CD14-positive monocyte (primary cell): Measurements from ENCODE around the gene OSBPL10. TPM values are rescaled to one million over a fixed set of nuclear protein-coding genes. Genes with fewer than 3 reads are reported as not detected.

Experiments used
- DNase-seq, 3 donors: peaks; one replicate each; pipeline ENCODE4 v3.0.0-alpha.2; 2011 to 2022
- H2AFZ ChIP-seq: 2 replicates; pipeline ENCODE4 v1.6.0; 2012; ENCODE audit warnings: mild to moderate bottlenecking, low read depth, low read length, inconsistent platforms; ENCODE audit not compliant: insufficient read depth, poor library complexity, severe bottlenecking
- H3K27ac ChIP-seq, 2 donors: 1 replicate in 1 of 2; 2 replicates in 1 of 2; pipeline ENCODE4 v1.5.1; 2012 to 2013; ENCODE audit warnings: low read length in 2 of 2, control low read depth in 1 of 2, inconsistent platforms in 1 of 2, low read depth in 1 of 2, mild to moderate bottlenecking in 1 of 2
- H3K27me3 ChIP-seq, 2 donors: one replicate each; pipeline versions ENCODE4 v1.6.0 to v1.6.1; 2011 to 2013; ENCODE audit warnings: low read length in 2 of 2; ENCODE audit not compliant: control insufficient read depth in 2 of 2, insufficient read depth in 2 of 2
- H3K36me3 ChIP-seq, 2 donors: replicated peaks in 1 of 2; 1 replicate in 1 of 2; 2 replicates in 1 of 2; pipeline versions ENCODE4 v1.5.1 to v1.6.1; 2012 to 2013; ENCODE audit warnings: low read length in 2 of 2, control low read depth in 1 of 2, inconsistent platforms in 1 of 2, mild to moderate bottlenecking in 1 of 2; ENCODE audit not compliant: insufficient read depth in 2 of 2, control insufficient read depth in 1 of 2
- H3K4me1 ChIP-seq, 2 donors: 1 replicate in 1 of 2; 2 replicates in 1 of 2; pipeline versions ENCODE4 v1.5.1 to v1.6.1; 2012 to 2013; ENCODE audit warnings: low read length in 2 of 2, control low read depth in 1 of 2, inconsistent platforms in 1 of 2, mild to moderate bottlenecking in 1 of 2, moderate library complexity in 1 of 2; ENCODE audit not compliant: insufficient read depth in 2 of 2, control insufficient read depth in 1 of 2
- H3K4me2 ChIP-seq: replicated peaks from 2 replicates; pipeline ENCODE3; 2012; ENCODE audit warnings: low read length, moderate library complexity, mild to moderate bottlenecking; ENCODE audit not compliant: poor library complexity, severe bottlenecking; ENCODE audit errors: extremely low read depth
- H3K4me3 ChIP-seq, 3 experiments: fragments of 200-600 bp in 1 of 3; sonication (generic) in 1 of 3; replicated peaks in 1 of 3; 1 replicate in 2 of 3; 2 replicates in 1 of 3; pipeline ENCODE4 v1.5.1; 2011 to 2013; ENCODE audit warnings: low read length in 3 of 3, mild to moderate bottlenecking in 3 of 3, control low read depth in 2 of 3, low read depth in 2 of 3, inconsistent platforms in 1 of 3, moderate library complexity in 1 of 3
- H3K79me2 ChIP-seq: 2 replicates; pipeline ENCODE4 v1.6.0; 2012; ENCODE audit warnings: mild to moderate bottlenecking, control low read depth, inconsistent platforms, low read length, moderate library complexity; ENCODE audit not compliant: insufficient read depth
- H3K9ac ChIP-seq: 2 replicates; pipeline ENCODE4 v1.6.0; 2017; ENCODE audit warnings: low read length, mild to moderate bottlenecking; ENCODE audit not compliant: insufficient read depth, poor library complexity, severe bottlenecking
- H3K9me3 ChIP-seq, 2 donors: replicated peaks in 1 of 2; 1 replicate in 1 of 2; 2 replicates in 1 of 2; pipeline versions ENCODE4 v1.5.1 to v1.6.1; 2012 to 2013; ENCODE audit warnings: low read length in 2 of 2, control low read depth in 1 of 2; ENCODE audit not compliant: control insufficient read depth in 1 of 2, insufficient read depth in 1 of 2
- H4K20me1 ChIP-seq: 2 replicates; pipeline ENCODE4 v1.6.0; 2012; ENCODE audit warnings: mild to moderate bottlenecking, low read length, control low read depth, moderate library complexity; ENCODE audit not compliant: insufficient read depth
- H3K27ac Mint-ChIP-seq, 7 donors: one replicate each; pipeline ENCODE4 v1.8.0; 2020; ENCODE audit warnings: mild to moderate bottlenecking in 7 of 7, mixed read lengths in 7 of 7, moderate library complexity in 6 of 7, inconsistent platforms in 2 of 7
- H3K27me3 Mint-ChIP-seq, 3 donors: one replicate each; pipeline ENCODE4 v1.8.0; 2021 to 2022; ENCODE audit warnings: low read depth in 3 of 3, mild to moderate bottlenecking in 3 of 3, mixed read lengths in 3 of 3, moderate library complexity in 3 of 3, inconsistent platforms in 1 of 3
- H3K36me3 Mint-ChIP-seq, 2 donors: one replicate each; pipeline ENCODE4 v1.8.0; 2020; ENCODE audit warnings: mixed read lengths in 2 of 2, inconsistent platforms in 1 of 2, mild to moderate bottlenecking in 1 of 2
- H3K4me1 Mint-ChIP-seq: one replicate; pipeline ENCODE4 v1.8.0; 2020; ENCODE audit warnings: mild to moderate bottlenecking, mixed read lengths
- H3K4me3 Mint-ChIP-seq, 2 donors: one replicate each; pipeline ENCODE4 v1.8.0; 2020; ENCODE audit warnings: mild to moderate bottlenecking in 2 of 2, mixed read lengths in 2 of 2, moderate library complexity in 1 of 2
- H3K9me3 Mint-ChIP-seq, 7 donors: one replicate each; pipeline ENCODE4 v1.8.0; 2020 to 2022; ENCODE audit warnings: mixed read lengths in 7 of 7, mild to moderate bottlenecking in 6 of 7, moderate library complexity in 6 of 7, inconsistent platforms in 2 of 7
- WGBS: methylation state at CpG from one replicate; pipeline ENCODE4 v1.1.5; 2013; ENCODE audit warnings: missing lambda C conversion rate; ENCODE audit not compliant: insufficient coverage; 5-methylcytosine and 5-hydroxymethylcytosine counted together
- intact Hi-C, 2 donors: fragments of 100-400 bp; cut with micrococcal nuclease; formaldehyde crosslinking; loops; one replicate each; pipeline versions ENCODE4 v1.15.0 to v1.15.1; 2023
- polyA plus RNA-seq, 3 donors: library from polyadenylated mRNA; depleted of rRNA in 1 of 3; unstranded in 2 of 3; stranded (reverse) in 1 of 3; fragments of 300-500 nt in 2 of 3; fragments of >200 nt in 1 of 3; fragmentation: Illumina TruSeq in 2 of 3; gene quantifications; 1 replicate in 2 of 3; 2 replicates in 1 of 3; pipeline ENCODE4 v1.2.3, GENCODE V29; 2012 to 2021
- TF ChIP-seq, protein P1 (sequence below): fragments of 200-600 bp; IDR thresholded peaks from one replicate; pipeline ENCODE4 v1.8.0; 2022; ENCODE audit warnings: antibody characterized with exemption, mild to moderate bottlenecking

The OSBPL10 gene
- polyA plus RNA-seq, 3 donors, result 0.03 TPM; not detected in 2

- Histone ChIP-seq H3K79me2 (no peaks in the 10 kb centered on the region), H3K4me3 (no peak overlapping the region), H3K27ac (no peak overlapping the region), H3K36me3 (no peaks in the 10 kb centered on the region), H3K9me3 (no peaks in the 10 kb centered on the region), H3K27me3 (no peaks in the 10 kb centered on the region), H3K9ac (no peak overlapping the region), H4K20me1 (no peaks in the 10 kb centered on the region), H2AFZ (peak overlapping the region; percentile 70), H3K4me2 (peak overlapping the region; percentile 47), H3K4me1 (peaks cover 3 to 4% of the 10 kb centered on the region in 2 donors)
- Mint-ChIP-seq H3K27ac (no peak overlapping the region), H3K27me3 (no peaks in the 10 kb centered on the region), H3K4me3 (peak overlapping the region; percentile 11 to 30), H3K4me1 (peaks cover 7% of the 10 kb centered on the region), H3K36me3 (no peaks in the 10 kb centered on the region), H3K9me3 (no peaks in the 10 kb centered on the region)
- TF ChIP-seq, protein P1, sequence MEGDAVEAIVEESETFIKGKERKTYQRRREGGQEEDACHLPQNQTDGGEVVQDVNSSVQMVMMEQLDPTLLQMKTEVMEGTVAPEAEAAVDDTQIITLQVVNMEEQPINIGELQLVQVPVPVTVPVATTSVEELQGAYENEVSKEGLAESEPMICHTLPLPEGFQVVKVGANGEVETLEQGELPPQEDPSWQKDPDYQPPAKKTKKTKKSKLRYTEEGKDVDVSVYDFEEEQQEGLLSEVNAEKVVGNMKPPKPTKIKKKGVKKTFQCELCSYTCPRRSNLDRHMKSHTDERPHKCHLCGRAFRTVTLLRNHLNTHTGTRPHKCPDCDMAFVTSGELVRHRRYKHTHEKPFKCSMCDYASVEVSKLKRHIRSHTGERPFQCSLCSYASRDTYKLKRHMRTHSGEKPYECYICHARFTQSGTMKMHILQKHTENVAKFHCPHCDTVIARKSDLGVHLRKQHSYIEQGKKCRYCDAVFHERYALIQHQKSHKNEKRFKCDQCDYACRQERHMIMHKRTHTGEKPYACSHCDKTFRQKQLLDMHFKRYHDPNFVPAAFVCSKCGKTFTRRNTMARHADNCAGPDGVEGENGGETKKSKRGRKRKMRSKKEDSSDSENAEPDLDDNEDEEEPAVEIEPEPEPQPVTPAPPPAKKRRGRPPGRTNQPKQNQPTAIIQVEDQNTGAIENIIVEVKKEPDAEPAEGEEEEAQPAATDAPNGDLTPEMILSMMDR, result no peak
- peak in 2 of 3 donors; percentile 2 to 11 for DNase-seq
- intact Hi-C loops, result loop anchor here in 1 of 2 donors (10.0 kb wide), 1 partner anchor 118 kb away; no protein-coding TSS in a partner anchor
- 0% methylated on average over 5 of the region's 6 CpGs for WGBS
Measured at GRCh38 chr3:32026593-32026992, 45.5 kb upstream of the OSBPL10 start.

DNA sequence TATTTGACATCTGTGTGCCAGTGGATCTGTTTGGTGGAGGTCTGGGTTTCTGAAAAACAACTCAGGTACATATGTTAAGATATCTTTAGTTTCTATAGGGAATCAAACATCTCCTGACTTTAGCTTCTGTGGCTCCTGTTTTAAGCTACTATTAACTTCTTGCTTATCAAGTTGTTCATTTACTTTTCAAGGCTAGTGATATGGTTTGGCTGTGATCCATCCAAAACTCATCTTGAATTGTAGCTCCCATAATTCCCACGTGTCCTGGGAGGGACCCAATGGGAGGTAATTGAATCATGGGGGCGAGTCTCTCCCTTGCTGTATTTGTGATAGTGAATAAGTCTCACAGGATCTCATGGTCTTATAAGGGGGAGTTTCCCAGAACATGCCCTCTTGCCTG lies 41.9 kb upstream of the OSBPL10 start:
- H3K27ac Mint-ChIP-seq, result no peak overlapping the region
- Histone ChIP-seq H3K27ac (no peak overlapping the region), H2AFZ (no peak overlapping the region), H3K79me2 (no peaks in the 10 kb centered on the region), H3K9ac (no peak overlapping the region), H3K9me3 (no peaks in the 10 kb centered on the region), H3K4me1 (peaks cover 3 to 4% of the 10 kb centered on the region in 2 donors), H3K4me3 (no peak overlapping the region), H3K36me3 (no peaks in the 10 kb centered on the region), H4K20me1 (no peaks in the 10 kb centered on the region), H3K4me2 (no peak overlapping the region), H3K27me3 (no peaks in the 10 kb centered on the region)
- H3K4me3 Mint-ChIP-seq, result no peak overlapping the region
- H3K9me3 Mint-ChIP-seq, result no peaks in the 10 kb centered on the region
- WGBS, result no CpG with 5 or more reads among the region's 2 CpGs
- H3K27me3 Mint-ChIP-seq, result no peaks in the 10 kb centered on the region
- intact Hi-C loops, result loop anchor here in 1 of 2 donors (10.0 kb wide), 1 partner anchor 122 kb away; no protein-coding TSS in a partner anchor
- H3K36me3 Mint-ChIP-seq, result no peaks in the 10 kb centered on the region
- TF ChIP-seq, protein P1, result no peak
- peaks cover 7% of the 10 kb centered on the region for H3K4me1 Mint-ChIP-seq
- no peak for DNase-seq
